K562 (cell line): ENCODE results near the gene FANCC. TPM values are rescaled to one million over a fixed set of nuclear protein-coding genes. Genes with fewer than 3 reads are reported as not detected.

Source experiments
- CHD7 ChIP-seq: fragments of 200-600 bp; sonication (generic); IDR thresholded peaks from one replicate; pipeline ENCODE4 v1.6.1; 2012; ENCODE audit warnings: mild to moderate bottlenecking, low read depth, low read length, inconsistent platforms
- COPS2 ChIP-seq: fragments of 450-650 bp; conservative IDR thresholded peaks from 2 replicates; pipeline ENCODE4 v1.6.1; 2016; ENCODE audit warnings: mild to moderate bottlenecking, moderate library complexity
- ELF4 ChIP-seq: fragments of 450-650 bp; formaldehyde crosslinking; IDR thresholded peaks from 2 replicates; pipeline ENCODE4 v1.4.0; 2022; ENCODE audit warnings: missing genetic modification characterization
- EP300 ChIP-seq: IDR thresholded peaks from 2 replicates; pipeline ENCODE4 v1.6.1; 2012; ENCODE audit warnings: low read length, improper control_type of control experiment
- HNRNPLL ChIP-seq: fragments of 200-400 bp; formaldehyde crosslinking; IDR thresholded peaks from 2 replicates; pipeline ENCODE4 v1.6.1; 2017; ENCODE audit warnings: low read length, low read depth, mild to moderate bottlenecking; ENCODE audit not compliant: poor library complexity, severe bottlenecking
- MAFK ChIP-seq: IDR thresholded peaks from 2 replicates; pipeline ENCODE4 v1.6.1; 2011; ENCODE audit warnings: low read length, improper control_type of control experiment
- POLR3A ChIP-seq: IDR thresholded peaks from 2 replicates; pipeline ENCODE4 v1.6.1; 2011; ENCODE audit warnings: borderline replicate concordance, mild to moderate bottlenecking, moderate library complexity; ENCODE audit not compliant: insufficient read length, insufficient read depth; ENCODE audit errors: extremely low read depth
- SLC30A9 ChIP-seq: fragments of 250-450 bp; sonication (Bioruptor Pico); IDR thresholded peaks from 2 replicates; pipeline ENCODE4 v1.8.0; 2022; ENCODE audit warnings: mild to moderate bottlenecking, moderate library complexity
- ZBTB11 ChIP-seq, 3 experiments: fragments of 200-800 bp in 1 of 3; fragments of 250-450 bp in 1 of 3; fragments of 450-650 bp in 1 of 3; sonication (Bioruptor Pico) in 1 of 3; sonication (Bioruptor generic) in 1 of 3; formaldehyde crosslinking in 1 of 3; IDR thresholded peaks; 2 replicates each; pipeline versions ENCODE4 v1.6.1 to v1.8.0; 2016 to 2022; ENCODE audit warnings: mild to moderate bottlenecking in 2 of 3, missing genetic modification characterization in 2 of 3, missing compliant biosample characterization in 1 of 3, moderate library complexity in 1 of 3
- ZBTB7A ChIP-seq: IDR thresholded peaks from 2 replicates; pipeline ENCODE4 v1.6.1; 2011; ENCODE audit warnings: low read depth, mild to moderate bottlenecking, low read length, moderate library complexity, borderline replicate concordance; ENCODE audit not compliant: control insufficient read depth
- ZNF24 ChIP-seq: fragments of 450-650 bp; IDR thresholded peaks from 2 replicates; pipeline ENCODE4 v1.6.1; 2016
- polyA plus RNA-seq, 8 experiments: library from polyadenylated mRNA; depleted of rRNA in 4 of 8; stranded (reverse) in 5 of 8; unstranded in 3 of 8; fragments of >200 nt; fragmentation: Nextera tagmentation in 2 of 8; fragmentation: Illumina TruSeq in 1 of 8; extraction: Ambion mirVana in 2 of 8; extraction: Trizol in 1 of 8; gene quantifications; 2 replicates each; pipeline versions ENCODE4 v1.2.1 to v1.2.3, GENCODE V29; 2011 to 2014; ENCODE audit warnings: inconsistent platforms in 1 of 8, missing spikeins in 1 of 8
- total RNA-seq, 7 experiments: library from RNA; depleted of rRNA in 6 of 7; stranded (reverse); fragments of >200 nt in 6 of 7; fragmentation: Illumina TruSeq in 2 of 7; extraction: Trizol in 2 of 7; gene quantifications; 2 replicates each; pipeline versions ENCODE4 v1.2.1 to v1.2.3, GENCODE V29; 2011 to 2021; ENCODE audit warnings: low replicate concordance in 1 of 7
- TF ChIP-seq, protein P1 (sequence below): IDR thresholded peaks from 2 replicates; pipeline ENCODE4 v1.6.1; 2014; ENCODE audit warnings: antibody characterized with exemption

The FANCC gene
- total and polyA plus RNA-seq, 9 of the 15 experiments (the other 6 are each of a cell fraction or from before 2014, with no cell fraction given): 4.6 to 18.4 (median 14.2) TPM

- TF ChIP-seq SLC30A9 (CRISPR knock-in tag) (no peak), ZBTB7A (no peak), ELF4 (CRISPR knock-in tag) (no peak), MAFK (no peak), EP300 (peak; percentile 42; the same call in 1 of the 2 replicates), ZNF24 (no peak), CHD7 (no peak), ZBTB11 (CRISPR knock-in tag; IDR thresholded peaks at IDR 0.05) (no peak), COPS2 (no peak), HNRNPLL (no peak), POLR3A (no peak)
- TF ChIP-seq, protein P1, sequence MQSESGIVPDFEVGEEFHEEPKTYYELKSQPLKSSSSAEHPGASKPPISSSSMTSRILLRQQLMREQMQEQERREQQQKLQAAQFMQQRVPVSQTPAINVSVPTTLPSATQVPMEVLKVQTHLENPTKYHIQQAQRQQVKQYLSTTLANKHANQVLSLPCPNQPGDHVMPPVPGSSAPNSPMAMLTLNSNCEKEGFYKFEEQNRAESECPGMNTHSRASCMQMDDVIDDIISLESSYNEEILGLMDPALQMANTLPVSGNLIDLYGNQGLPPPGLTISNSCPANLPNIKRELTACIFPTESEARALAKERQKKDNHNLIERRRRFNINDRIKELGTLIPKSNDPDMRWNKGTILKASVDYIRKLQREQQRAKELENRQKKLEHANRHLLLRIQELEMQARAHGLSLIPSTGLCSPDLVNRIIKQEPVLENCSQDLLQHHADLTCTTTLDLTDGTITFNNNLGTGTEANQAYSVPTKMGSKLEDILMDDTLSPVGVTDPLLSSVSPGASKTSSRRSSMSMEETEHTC: no peak
Measured at GRCh38 chr9:95307538-95307937, 10.0 kb downstream of the FANCC start (continued).
